ENCODE measurements around the gene SPOCK1.

DNA sequence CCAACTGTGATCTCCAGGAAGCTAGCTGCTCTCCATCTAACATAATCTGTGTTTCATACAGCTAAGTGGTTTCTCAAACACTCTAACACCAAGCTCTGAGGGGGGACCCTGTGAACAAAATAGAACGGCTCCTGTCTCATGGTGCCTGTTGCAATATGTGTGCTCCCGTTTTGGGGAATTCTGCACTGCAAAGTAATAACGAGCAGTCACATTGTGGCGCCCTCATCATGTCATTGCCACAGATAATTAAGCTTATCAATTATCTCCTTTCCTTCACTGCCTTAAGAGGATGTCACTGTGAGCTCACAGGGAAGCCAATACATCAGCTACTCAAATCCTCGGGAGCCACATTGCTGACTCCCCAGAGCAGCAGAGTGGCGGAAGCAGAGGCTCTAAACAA, 416.2 kb downstream of the SPOCK1 start:
- TF ChIP-seq, protein P1, sequence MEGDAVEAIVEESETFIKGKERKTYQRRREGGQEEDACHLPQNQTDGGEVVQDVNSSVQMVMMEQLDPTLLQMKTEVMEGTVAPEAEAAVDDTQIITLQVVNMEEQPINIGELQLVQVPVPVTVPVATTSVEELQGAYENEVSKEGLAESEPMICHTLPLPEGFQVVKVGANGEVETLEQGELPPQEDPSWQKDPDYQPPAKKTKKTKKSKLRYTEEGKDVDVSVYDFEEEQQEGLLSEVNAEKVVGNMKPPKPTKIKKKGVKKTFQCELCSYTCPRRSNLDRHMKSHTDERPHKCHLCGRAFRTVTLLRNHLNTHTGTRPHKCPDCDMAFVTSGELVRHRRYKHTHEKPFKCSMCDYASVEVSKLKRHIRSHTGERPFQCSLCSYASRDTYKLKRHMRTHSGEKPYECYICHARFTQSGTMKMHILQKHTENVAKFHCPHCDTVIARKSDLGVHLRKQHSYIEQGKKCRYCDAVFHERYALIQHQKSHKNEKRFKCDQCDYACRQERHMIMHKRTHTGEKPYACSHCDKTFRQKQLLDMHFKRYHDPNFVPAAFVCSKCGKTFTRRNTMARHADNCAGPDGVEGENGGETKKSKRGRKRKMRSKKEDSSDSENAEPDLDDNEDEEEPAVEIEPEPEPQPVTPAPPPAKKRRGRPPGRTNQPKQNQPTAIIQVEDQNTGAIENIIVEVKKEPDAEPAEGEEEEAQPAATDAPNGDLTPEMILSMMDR (conservative IDR thresholded peaks at IDR 0.05; ENCODE audit: low read depth, low read length), result no peak
- TF ChIP-seq BHLHE40 (IDR thresholded peaks at IDR 0.05; ENCODE audit: low read depth, low read length) (no peak), MXI1 (IDR thresholded peaks at IDR 0.05; ENCODE audit: borderline replicate concordance, low read depth, low read length) (no peak), MAFK (IDR thresholded peaks at IDR 0.05; ENCODE audit: low read depth, low read length) (no peak), USF2 (IDR thresholded peaks at IDR 0.05; ENCODE audit: low read depth, low read length) (no peak), RFX5 (IDR thresholded peaks at IDR 0.05; ENCODE audit: low read depth, low read length) (no peak), RCOR1 (IDR thresholded peaks at IDR 0.05; ENCODE audit: insufficient replicate concordance, low read length) (no peak), RAD21 (IDR thresholded peaks at IDR 0.05; ENCODE audit: low read length) (no peak), POLR2A (IDR thresholded peaks at IDR 0.05; ENCODE audit: low read depth, low read length) (no peak)

Measured in IMR-90 (cell line).